ENCODE results near the gene CLOCK.
A peak's percentile ranks its signal among the peaks of the same experiment; 100 is the strongest.
"Not testable (repeated sequence)": the region's sequence is repeated elsewhere in the genome, so short reads cannot be mapped to it uniquely, and the experiment has no call there.

Gene CLOCK

GRCh38 chr4:55560096-55560495, 13.4 kb upstream of the CLOCK start:
- no peak overlapping the region for H3K4me3 ChIP-seq (ENCODE audit: insufficient read depth, low read depth, low read length)
- WGBS, 2 experiments = 96% methylated on average over 3 of the region's 3 CpGs
- H3K27me3 ChIP-seq (ENCODE audit: control insufficient read depth, insufficient read depth, low read length, poor library complexity, severe bottlenecking) = no peaks in the 10 kb centered on the region
- H3K36me3 ChIP-seq (ENCODE audit: control insufficient read depth, insufficient read depth, low read length) = no peaks in the 10 kb centered on the region
- no peaks in the 10 kb centered on the region for H3K9me3 ChIP-seq (ENCODE audit: control insufficient read depth, low read length)
- H3K4me1 ChIP-seq (ENCODE audit: control insufficient read depth, insufficient read depth, low read length) = no peaks in the 10 kb centered on the region
- no peak overlapping the region for H3K27ac ChIP-seq (ENCODE audit: insufficient read depth, low read depth, low read length, poor library complexity, severe bottlenecking)

GRCh38 chr4:55554453-55555030, 7.8 kb upstream of the CLOCK start:
- WGBS, 2 experiments = 91% methylated on average over 1 of the region's 2 CpGs; no CpG with 5 or more reads in 1 of the 2 experiments

GRCh38 chr4:55553441-55554201, 6.9 kb upstream of the CLOCK start:
- Histone ChIP-seq H3K4me1 (ENCODE audit: control insufficient read depth, insufficient read depth, low read length) (no peaks in the 10 kb centered on the region), H3K4me3 (ENCODE audit: insufficient read depth, low read depth, low read length) (no peak overlapping the region)
- WGBS, 2 experiments = 77 to 85% methylated on average over 10 of the region's 10 CpGs

More at GRCh38 chr4:55554453-55555030, 7.8 kb upstream of the CLOCK start:
- H3K27me3 ChIP-seq (ENCODE audit: control insufficient read depth, insufficient read depth, low read length, poor library complexity, severe bottlenecking) = no peaks in the 10 kb centered on the region
- no peak overlapping the region for H3K27ac ChIP-seq (ENCODE audit: insufficient read depth, low read depth, low read length, poor library complexity, severe bottlenecking)
- H3K4me3 ChIP-seq (ENCODE audit: insufficient read depth, low read depth, low read length) = no peak overlapping the region
- no peaks in the 10 kb centered on the region for H3K9me3 ChIP-seq (ENCODE audit: control insufficient read depth, low read length)
- no peaks in the 10 kb centered on the region for H3K36me3 ChIP-seq (ENCODE audit: control insufficient read depth, insufficient read depth, low read length)
- no peaks in the 10 kb centered on the region for H3K4me1 ChIP-seq (ENCODE audit: control insufficient read depth, insufficient read depth, low read length)

GRCh38 chr4:55551964-55552363, 5.3 kb upstream of the CLOCK start:
- not testable (repeated sequence) for H3K9me3 ChIP-seq (ENCODE audit: control insufficient read depth, low read length); H3K36me3 ChIP-seq (ENCODE audit: control insufficient read depth, insufficient read depth, low read length); H3K27me3 ChIP-seq (ENCODE audit: control insufficient read depth, insufficient read depth, low read length, poor library complexity, severe bottlenecking); H3K27ac ChIP-seq (ENCODE audit: insufficient read depth, low read depth, low read length, poor library complexity, severe bottlenecking); H3K4me3 ChIP-seq (ENCODE audit: insufficient read depth, low read depth, low read length); H3K4me1 ChIP-seq (ENCODE audit: control insufficient read depth, insufficient read depth, low read length)
- WGBS, 2 experiments = 90 to 94% methylated on average over 6 of the region's 6 CpGs

More at GRCh38 chr4:55553441-55554201, 6.9 kb upstream of the CLOCK start:
- Histone ChIP-seq H3K9me3 (ENCODE audit: control insufficient read depth, low read length) (no peaks in the 10 kb centered on the region), H3K27ac (ENCODE audit: insufficient read depth, low read depth, low read length, poor library complexity, severe bottlenecking) (no peak overlapping the region), H3K36me3 (ENCODE audit: control insufficient read depth, insufficient read depth, low read length) (no peaks in the 10 kb centered on the region), H3K27me3 (ENCODE audit: control insufficient read depth, insufficient read depth, low read length, poor library complexity, severe bottlenecking) (no peaks in the 10 kb centered on the region)

GRCh38 chr4:55549888-55550287, 3.2 kb upstream of the CLOCK start:
- Histone ChIP-seq H3K36me3 (ENCODE audit: control insufficient read depth, insufficient read depth, low read length) (no peaks in the 10 kb centered on the region), H3K27me3 (ENCODE audit: control insufficient read depth, insufficient read depth, low read length, poor library complexity, severe bottlenecking) (no peaks in the 10 kb centered on the region), H3K4me3 (ENCODE audit: insufficient read depth, low read depth, low read length) (no peak overlapping the region), H3K4me1 (ENCODE audit: control insufficient read depth, insufficient read depth, low read length) (peaks cover 8% of the 10 kb centered on the region), H3K27ac (ENCODE audit: insufficient read depth, low read depth, low read length, poor library complexity, severe bottlenecking) (no peak overlapping the region), H3K9me3 (ENCODE audit: control insufficient read depth, low read length) (no peaks in the 10 kb centered on the region)
- WGBS, 2 experiments = 84 to 92% methylated on average over 2 of the region's 2 CpGs

- no peaks in the 10 kb centered on the region for H3K36me3 ChIP-seq (ENCODE audit: control insufficient read depth, insufficient read depth, low read length)
- H3K4me3 ChIP-seq (ENCODE audit: insufficient read depth, low read depth, low read length) = peak overlapping the region; percentile 76
- no peaks in the 10 kb centered on the region for H3K9me3 ChIP-seq (ENCODE audit: control insufficient read depth, low read length)
- 82% methylated on average over 4 of the region's 4 CpGs for WGBS, 2 experiments
- H3K4me1 ChIP-seq (ENCODE audit: control insufficient read depth, insufficient read depth, low read length) = peaks cover 8% of the 10 kb centered on the region
- no peak overlapping the region for H3K27ac ChIP-seq (ENCODE audit: insufficient read depth, low read depth, low read length, poor library complexity, severe bottlenecking)
- no peaks in the 10 kb centered on the region for H3K27me3 ChIP-seq (ENCODE audit: control insufficient read depth, insufficient read depth, low read length, poor library complexity, severe bottlenecking)
These were observed 1.2 kb upstream of the CLOCK start for GRCh38 chr4:55547918-55548317.

GRCh38 chr4:55547466-55547770, 709 bp upstream of the CLOCK start:
- Histone ChIP-seq H3K27ac (ENCODE audit: insufficient read depth, low read depth, low read length, poor library complexity, severe bottlenecking) (peak overlapping the region; percentile 92), H3K27me3 (ENCODE audit: control insufficient read depth, insufficient read depth, low read length, poor library complexity, severe bottlenecking) (no peaks in the 10 kb centered on the region), H3K4me3 (ENCODE audit: insufficient read depth, low read depth, low read length) (peak overlapping the region; percentile 76), H3K36me3 (ENCODE audit: control insufficient read depth, insufficient read depth, low read length) (no peaks in the 10 kb centered on the region), H3K9me3 (ENCODE audit: control insufficient read depth, low read length) (no peaks in the 10 kb centered on the region), H3K4me1 (ENCODE audit: control insufficient read depth, insufficient read depth, low read length) (peaks cover 8% of the 10 kb centered on the region)
- WGBS, 2 experiments = 6% methylated on average over 10 of the region's 10 CpGs

GRCh38 chr4:55546506-55546755, 278 bp downstream of the CLOCK start:
- Histone ChIP-seq H3K27me3 (ENCODE audit: control insufficient read depth, insufficient read depth, low read length, poor library complexity, severe bottlenecking) (no peaks in the 10 kb centered on the region), H3K36me3 (ENCODE audit: control insufficient read depth, insufficient read depth, low read length) (no peaks in the 10 kb centered on the region), H3K9me3 (ENCODE audit: control insufficient read depth, low read length) (no peaks in the 10 kb centered on the region), H3K4me3 (ENCODE audit: insufficient read depth, low read depth, low read length) (peak overlapping the region; percentile 76), H3K4me1 (ENCODE audit: control insufficient read depth, insufficient read depth, low read length) (peaks cover 8% of the 10 kb centered on the region), H3K27ac (ENCODE audit: insufficient read depth, low read depth, low read length, poor library complexity, severe bottlenecking) (peak overlapping the region; percentile 92)
- 0% methylated on average over 14 to 16 of the region's 16 CpGs for WGBS, 2 experiments

- Histone ChIP-seq H3K4me1 (ENCODE audit: control insufficient read depth, insufficient read depth, low read length) (peaks cover 8% of the 10 kb centered on the region), H3K27me3 (ENCODE audit: control insufficient read depth, insufficient read depth, low read length, poor library complexity, severe bottlenecking) (no peaks in the 10 kb centered on the region), H3K36me3 (ENCODE audit: control insufficient read depth, insufficient read depth, low read length) (no peaks in the 10 kb centered on the region), H3K4me3 (ENCODE audit: insufficient read depth, low read depth, low read length) (peak overlapping the region; percentile 76), H3K27ac (ENCODE audit: insufficient read depth, low read depth, low read length, poor library complexity, severe bottlenecking) (peak overlapping the region; percentile 92), H3K9me3 (ENCODE audit: control insufficient read depth, low read length) (no peaks in the 10 kb centered on the region)
- WGBS, 2 experiments = 0% methylated on average over 79 to 87 of the region's 87 CpGs
These were observed 836 bp downstream of the CLOCK start for GRCh38 chr4:55545641-55546505.

GRCh38 chr4:55545151-55545550, 1.6 kb downstream of the CLOCK start:
- 0 to 1% methylated on average over 6 of the region's 6 CpGs for WGBS, 2 experiments
- Histone ChIP-seq H3K27me3 (ENCODE audit: control insufficient read depth, insufficient read depth, low read length, poor library complexity, severe bottlenecking) (no peaks in the 10 kb centered on the region), H3K27ac (ENCODE audit: insufficient read depth, low read depth, low read length, poor library complexity, severe bottlenecking) (no peak overlapping the region), H3K4me1 (ENCODE audit: control insufficient read depth, insufficient read depth, low read length) (peaks cover 8% of the 10 kb centered on the region), H3K9me3 (ENCODE audit: control insufficient read depth, low read length) (no peaks in the 10 kb centered on the region), H3K36me3 (ENCODE audit: control insufficient read depth, insufficient read depth, low read length) (no peaks in the 10 kb centered on the region), H3K4me3 (ENCODE audit: insufficient read depth, low read depth, low read length) (peak overlapping the region; percentile 76)
